ENCODE data around the gene RNF152.

DNA sequence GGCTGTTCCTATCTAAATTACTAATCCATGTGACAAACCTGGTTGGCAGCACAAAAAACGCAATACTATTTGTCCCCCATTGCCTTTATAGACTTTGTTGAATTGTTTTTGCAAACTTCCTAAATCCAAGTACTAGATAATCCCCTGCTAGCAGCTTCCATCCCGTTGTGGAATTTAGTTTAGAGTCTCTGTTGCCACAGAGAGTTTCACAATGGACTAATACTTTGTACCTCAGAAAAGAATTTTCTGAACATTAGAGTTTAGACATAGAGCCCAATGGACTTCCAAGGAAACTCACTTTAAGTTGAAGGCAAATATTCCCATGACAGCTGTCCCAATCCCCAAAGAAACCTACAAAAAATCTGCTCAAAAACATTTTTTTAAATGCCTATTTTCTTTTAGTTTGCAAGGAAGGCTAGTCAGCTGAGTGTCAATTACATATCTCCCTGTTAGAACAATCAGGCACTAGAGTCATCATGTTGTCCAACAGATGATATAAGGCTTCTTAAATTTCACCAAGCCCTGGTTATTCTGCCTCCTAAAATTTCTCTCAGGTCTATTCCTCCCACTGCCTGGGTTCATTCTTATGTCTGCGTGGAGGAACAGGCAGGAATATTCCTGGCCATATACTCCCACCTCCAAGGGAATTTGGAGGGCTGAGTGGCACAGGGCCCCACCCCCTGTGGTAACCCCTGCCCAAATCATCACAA lies 27.2 kb downstream of the RNF152 start:
- TF ChIP-seq, protein P1, sequence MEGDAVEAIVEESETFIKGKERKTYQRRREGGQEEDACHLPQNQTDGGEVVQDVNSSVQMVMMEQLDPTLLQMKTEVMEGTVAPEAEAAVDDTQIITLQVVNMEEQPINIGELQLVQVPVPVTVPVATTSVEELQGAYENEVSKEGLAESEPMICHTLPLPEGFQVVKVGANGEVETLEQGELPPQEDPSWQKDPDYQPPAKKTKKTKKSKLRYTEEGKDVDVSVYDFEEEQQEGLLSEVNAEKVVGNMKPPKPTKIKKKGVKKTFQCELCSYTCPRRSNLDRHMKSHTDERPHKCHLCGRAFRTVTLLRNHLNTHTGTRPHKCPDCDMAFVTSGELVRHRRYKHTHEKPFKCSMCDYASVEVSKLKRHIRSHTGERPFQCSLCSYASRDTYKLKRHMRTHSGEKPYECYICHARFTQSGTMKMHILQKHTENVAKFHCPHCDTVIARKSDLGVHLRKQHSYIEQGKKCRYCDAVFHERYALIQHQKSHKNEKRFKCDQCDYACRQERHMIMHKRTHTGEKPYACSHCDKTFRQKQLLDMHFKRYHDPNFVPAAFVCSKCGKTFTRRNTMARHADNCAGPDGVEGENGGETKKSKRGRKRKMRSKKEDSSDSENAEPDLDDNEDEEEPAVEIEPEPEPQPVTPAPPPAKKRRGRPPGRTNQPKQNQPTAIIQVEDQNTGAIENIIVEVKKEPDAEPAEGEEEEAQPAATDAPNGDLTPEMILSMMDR (IDR thresholded peaks at IDR 0.05), result no peak
- TF ChIP-seq POLR2AphosphoS5 (IDR thresholded peaks at IDR 0.05) (no peak), POLR2A (IDR thresholded peaks at IDR 0.05) (no peak), EP300 (IDR thresholded peaks at IDR 0.05) (no peak)
